BJ (cell line): ENCODE results near the gene STK16. TPM values are rescaled to one million over a fixed set of nuclear protein-coding genes. Genes with fewer than 3 reads are reported as not detected.

Experiments used
- CTCF ChIA-PET: fragments of 350-600 bp; formaldehyde crosslinking; extraction: SDS; loops from one replicate; lab custom pipeline; 2021; ENCODE audit warnings: antibody characterized with exemption, inconsistent platforms; lab: Yijun Ruan, JAX
- POLR2A ChIA-PET: fragments of 300-600 bp; sonication (Branson Sonifier 250); formaldehyde crosslinking; extraction: SDS; loops from one replicate; lab custom pipeline; 2021; ENCODE audit warnings: antibody characterized with exemption; lab: Charles Lee
- DNase-seq: peaks from one replicate; pipeline ENCODE4 v3.0.0-alpha.2; 2011; ENCODE audit warnings: low read depth
- H3K27me3 ChIP-seq: 2 replicates; pipeline ENCODE4 v1.6.0; 2011; ENCODE audit warnings: low read length; ENCODE audit not compliant: control insufficient read depth, insufficient read depth
- H3K36me3 ChIP-seq: 2 replicates; pipeline ENCODE4 v1.5.1; 2011; ENCODE audit warnings: low read length; ENCODE audit not compliant: control insufficient read depth, insufficient read depth
- H3K4me3 ChIP-seq: 2 replicates; pipeline ENCODE4 v1.5.1; 2011; ENCODE audit warnings: low read depth, mild to moderate bottlenecking, control low read depth, low read length
- polyA plus RNA-seq: library from polyadenylated mRNA; depleted of rRNA; stranded (reverse); fragments of >200 nt; gene quantifications from 2 replicates; pipeline ENCODE4 v1.2.3, GENCODE V29; 2011
- TF ChIP-seq, protein P1 (sequence below): IDR thresholded peaks from 2 replicates; pipeline ENCODE4 v1.5.1; 2011; ENCODE audit warnings: low read depth, mild to moderate bottlenecking, control low read depth, inconsistent platforms, low read length, moderate library complexity; ENCODE audit not compliant: insufficient read depth

Gene STK16
- polyA plus RNA-seq, 1 experiment, result 64.2 TPM

DNA sequence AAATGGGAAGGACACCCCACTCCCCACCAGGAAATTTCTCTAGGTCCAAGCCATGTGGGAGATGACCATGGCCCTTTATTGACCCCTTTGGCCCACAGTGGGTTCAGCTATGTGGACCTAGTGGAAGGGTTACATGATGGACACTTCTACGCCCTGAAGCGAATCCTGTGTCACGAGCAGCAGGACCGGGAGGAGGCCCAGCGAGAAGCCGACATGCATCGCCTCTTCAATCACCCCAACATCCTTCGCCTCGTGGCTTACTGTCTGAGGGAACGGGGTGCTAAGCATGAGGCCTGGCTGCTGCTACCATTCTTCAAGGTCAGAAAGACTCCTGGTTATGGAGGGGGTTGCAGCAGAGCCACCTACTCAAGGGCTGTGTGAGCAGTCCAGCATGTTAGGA, 1.3 kb downstream of the STK16 start:
- ChIA-PET POLR2A (no interaction called here), CTCF (interaction anchor here (0.7 to 3.7 kb wide), 4 partner anchors 48 to 284 kb away, joined by 3 to 22 read pairs (median 4); no protein-coding TSS in a partner anchor)
- TF ChIP-seq, protein P1, sequence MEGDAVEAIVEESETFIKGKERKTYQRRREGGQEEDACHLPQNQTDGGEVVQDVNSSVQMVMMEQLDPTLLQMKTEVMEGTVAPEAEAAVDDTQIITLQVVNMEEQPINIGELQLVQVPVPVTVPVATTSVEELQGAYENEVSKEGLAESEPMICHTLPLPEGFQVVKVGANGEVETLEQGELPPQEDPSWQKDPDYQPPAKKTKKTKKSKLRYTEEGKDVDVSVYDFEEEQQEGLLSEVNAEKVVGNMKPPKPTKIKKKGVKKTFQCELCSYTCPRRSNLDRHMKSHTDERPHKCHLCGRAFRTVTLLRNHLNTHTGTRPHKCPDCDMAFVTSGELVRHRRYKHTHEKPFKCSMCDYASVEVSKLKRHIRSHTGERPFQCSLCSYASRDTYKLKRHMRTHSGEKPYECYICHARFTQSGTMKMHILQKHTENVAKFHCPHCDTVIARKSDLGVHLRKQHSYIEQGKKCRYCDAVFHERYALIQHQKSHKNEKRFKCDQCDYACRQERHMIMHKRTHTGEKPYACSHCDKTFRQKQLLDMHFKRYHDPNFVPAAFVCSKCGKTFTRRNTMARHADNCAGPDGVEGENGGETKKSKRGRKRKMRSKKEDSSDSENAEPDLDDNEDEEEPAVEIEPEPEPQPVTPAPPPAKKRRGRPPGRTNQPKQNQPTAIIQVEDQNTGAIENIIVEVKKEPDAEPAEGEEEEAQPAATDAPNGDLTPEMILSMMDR, result no peak
- H3K36me3 ChIP-seq, result peaks cover 10% of the 10 kb centered on the region
- H3K27me3 ChIP-seq, result no peaks in the 10 kb centered on the region
- no peak for DNase-seq
- H3K4me3 ChIP-seq, result no peak overlapping the region

DNA sequence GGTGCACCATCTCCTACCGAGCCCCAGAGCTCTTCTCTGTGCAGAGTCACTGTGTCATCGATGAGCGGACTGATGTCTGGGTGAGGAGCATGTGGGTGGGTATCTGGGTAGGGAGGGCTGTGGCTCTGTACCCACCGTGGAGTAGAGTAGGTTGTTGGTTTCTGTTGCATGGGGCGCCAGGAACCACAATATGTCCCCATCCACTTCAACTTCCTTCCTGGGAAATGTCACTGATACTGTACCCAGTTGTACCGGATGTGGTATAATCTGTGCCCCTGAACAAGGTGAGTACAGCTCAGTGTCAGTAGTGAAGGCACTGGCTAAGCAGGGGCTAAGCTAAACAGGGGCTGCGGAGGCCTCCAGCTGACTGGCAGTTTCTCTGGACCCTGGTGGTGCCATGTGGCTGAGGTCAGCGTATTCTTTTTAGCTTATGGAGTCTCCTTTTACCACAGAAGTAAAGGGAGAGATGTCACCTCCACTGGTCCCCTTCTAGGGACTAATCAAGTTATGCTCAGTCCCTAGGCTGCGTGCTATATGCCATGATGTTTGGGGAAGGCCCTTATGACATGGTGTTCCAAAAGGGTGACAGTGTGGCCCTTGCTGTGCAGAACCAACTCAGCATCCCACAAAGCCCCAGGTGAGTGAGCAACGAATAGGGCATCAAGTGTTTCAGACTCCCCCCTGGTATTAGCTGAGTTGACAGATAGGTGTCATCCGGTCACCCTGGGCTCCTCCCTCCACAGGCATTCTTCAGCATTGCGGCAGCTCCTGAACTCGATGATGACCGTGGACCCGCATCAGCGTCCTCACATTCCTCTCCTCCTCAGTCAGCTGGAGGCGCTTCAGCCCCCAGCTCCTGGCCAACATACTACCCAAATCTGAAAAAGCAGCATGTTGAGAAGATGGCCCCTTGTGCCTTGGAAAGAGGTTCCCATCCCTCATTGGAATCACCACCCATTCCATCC, 2.7 kb downstream of the STK16 start:
- CTCF ChIA-PET, result interaction anchor here (0.9 to 9.5 kb wide), 4 partner anchors 26 to 47 kb away, joined by 3 to 61 read pairs (median 9); partner anchors contain the start of gene DNAJB2
- H3K4me3 ChIP-seq, result no peak overlapping the region
- DNase-seq, result no peak
- POLR2A ChIA-PET, result interaction anchor here (1.3 kb wide), 1 partner anchor 18 kb away, joined by 3 read pairs; the partner anchor contains the start of genes ANKZF1 and ATG9A
- H3K36me3 ChIP-seq, result peaks cover 10% of the 10 kb centered on the region
- TF ChIP-seq, protein P1, result no peak
- H3K27me3 ChIP-seq, result no peaks in the 10 kb centered on the region

DNA sequence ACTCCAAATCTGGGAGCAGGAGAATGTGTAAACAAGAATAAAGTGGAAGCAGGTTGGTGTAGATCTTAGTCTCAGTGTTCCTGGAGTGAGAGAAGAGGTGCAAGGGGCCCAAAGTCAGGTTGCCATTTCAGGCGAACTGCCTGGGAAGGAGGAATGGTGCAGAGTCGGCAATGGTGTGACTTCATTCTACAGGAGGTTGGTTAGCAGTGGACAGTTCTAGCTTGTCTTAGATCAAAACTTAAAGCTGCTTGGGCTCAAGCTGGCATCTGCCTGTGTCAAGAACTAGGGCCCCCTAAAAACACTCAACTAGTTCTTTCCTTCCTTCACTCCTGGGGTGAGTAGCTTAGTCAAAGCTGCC, 3.5 kb downstream of the STK16 start:
- Histone ChIP-seq H3K27me3 (no peaks in the 10 kb centered on the region), H3K4me3 (no peak overlapping the region), H3K36me3 (peaks cover 10% of the 10 kb centered on the region)
- TF ChIP-seq, protein P1, result no peak
- POLR2A ChIA-PET, result interaction anchor here (1.3 to 1.4 kb wide), 2 partner anchors 19 to 30 kb away, joined by 3 to 5 read pairs; partner anchors contain the start of genes ANKZF1, ATG9A and DNAJB2
- CTCF ChIA-PET, result interaction anchor here (0.9 to 9.5 kb wide), 7 partner anchors 13 to 78 kb away, joined by 3 to 61 read pairs (median 6); partner anchors contain the start of gene DNAJB2
- DNase-seq, result no peak

DNA sequence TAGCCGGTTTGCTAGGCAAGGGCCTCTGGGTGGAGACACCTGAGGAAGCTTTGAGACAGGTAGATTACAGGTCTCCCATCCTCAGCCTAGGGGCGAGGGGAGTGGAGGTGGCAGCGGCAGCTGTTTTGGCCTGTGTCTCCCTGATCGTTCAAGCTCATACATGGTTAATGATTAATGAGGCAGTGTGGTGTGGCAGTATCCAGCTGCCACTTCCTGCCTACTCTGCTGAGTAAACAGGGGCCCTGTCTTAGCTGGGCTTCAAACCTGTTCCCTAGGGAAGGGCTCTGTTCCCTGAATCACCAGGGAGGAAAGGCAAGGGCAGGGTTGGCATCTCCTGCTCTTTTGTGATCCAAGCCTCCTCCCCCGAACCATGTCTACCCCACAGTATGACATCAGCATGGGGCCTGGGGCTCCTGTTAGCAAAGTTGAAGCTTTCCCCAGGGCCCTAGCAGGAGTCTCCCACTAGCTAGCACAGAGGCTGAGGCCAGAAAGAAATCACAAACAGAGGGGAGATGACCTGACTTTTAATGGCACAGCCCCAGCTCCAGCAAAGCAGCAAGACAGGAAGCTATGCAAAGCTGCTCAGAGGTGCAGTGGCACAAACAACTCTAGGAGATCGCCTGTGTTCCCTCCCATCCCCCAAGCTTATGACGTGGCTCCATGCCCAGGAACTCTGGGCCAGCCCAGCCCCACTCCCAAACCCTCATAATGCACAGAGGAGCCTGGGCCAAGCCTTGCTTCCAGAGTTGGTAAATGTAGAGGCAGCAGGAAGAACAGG, 4.1 kb downstream of the STK16 start:
- TF ChIP-seq, protein P1, result no peak
- Histone ChIP-seq H3K27me3 (no peaks in the 10 kb centered on the region), H3K36me3 (peaks cover 10% of the 10 kb centered on the region), H3K4me3 (no peak overlapping the region)
- ChIA-PET POLR2A (interaction anchor here (1.3 to 1.4 kb wide), 2 partner anchors 20 to 30 kb away, joined by 3 to 5 read pairs; partner anchors contain the start of genes ANKZF1, ATG9A and DNAJB2), CTCF (interaction anchor here (0.9 to 9.5 kb wide), 9 partner anchors 12 to 78 kb away, joined by 3 to 61 read pairs (median 5); partner anchors contain the start of genes CNPPD1 and DNAJB2)
- no peak for DNase-seq
